CD1c-positive myeloid dendritic cell (primary cell): ENCODE measurements around the gene SAMD11.
"Not testable (repeated sequence)": the region's sequence is repeated elsewhere in the genome, so short reads cannot be mapped to it uniquely, and the experiment has no call there.

ENCODE experiments used
- DNase-seq: peaks from one replicate; pipeline ENCODE4 v3.0.0-alpha.2; 2016; ENCODE audit errors: extremely low spot score

The SAMD11 gene, protein sequence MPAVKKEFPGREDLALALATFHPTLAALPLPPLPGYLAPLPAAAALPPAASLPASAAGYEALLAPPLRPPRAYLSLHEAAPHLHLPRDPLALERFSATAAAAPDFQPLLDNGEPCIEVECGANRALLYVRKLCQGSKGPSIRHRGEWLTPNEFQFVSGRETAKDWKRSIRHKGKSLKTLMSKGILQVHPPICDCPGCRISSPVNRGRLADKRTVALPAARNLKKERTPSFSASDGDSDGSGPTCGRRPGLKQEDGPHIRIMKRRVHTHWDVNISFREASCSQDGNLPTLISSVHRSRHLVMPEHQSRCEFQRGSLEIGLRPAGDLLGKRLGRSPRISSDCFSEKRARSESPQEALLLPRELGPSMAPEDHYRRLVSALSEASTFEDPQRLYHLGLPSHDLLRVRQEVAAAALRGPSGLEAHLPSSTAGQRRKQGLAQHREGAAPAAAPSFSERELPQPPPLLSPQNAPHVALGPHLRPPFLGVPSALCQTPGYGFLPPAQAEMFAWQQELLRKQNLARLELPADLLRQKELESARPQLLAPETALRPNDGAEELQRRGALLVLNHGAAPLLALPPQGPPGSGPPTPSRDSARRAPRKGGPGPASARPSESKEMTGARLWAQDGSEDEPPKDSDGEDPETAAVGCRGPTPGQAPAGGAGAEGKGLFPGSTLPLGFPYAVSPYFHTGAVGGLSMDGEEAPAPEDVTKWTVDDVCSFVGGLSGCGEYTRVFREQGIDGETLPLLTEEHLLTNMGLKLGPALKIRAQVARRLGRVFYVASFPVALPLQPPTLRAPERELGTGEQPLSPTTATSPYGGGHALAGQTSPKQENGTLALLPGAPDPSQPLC

DNA sequence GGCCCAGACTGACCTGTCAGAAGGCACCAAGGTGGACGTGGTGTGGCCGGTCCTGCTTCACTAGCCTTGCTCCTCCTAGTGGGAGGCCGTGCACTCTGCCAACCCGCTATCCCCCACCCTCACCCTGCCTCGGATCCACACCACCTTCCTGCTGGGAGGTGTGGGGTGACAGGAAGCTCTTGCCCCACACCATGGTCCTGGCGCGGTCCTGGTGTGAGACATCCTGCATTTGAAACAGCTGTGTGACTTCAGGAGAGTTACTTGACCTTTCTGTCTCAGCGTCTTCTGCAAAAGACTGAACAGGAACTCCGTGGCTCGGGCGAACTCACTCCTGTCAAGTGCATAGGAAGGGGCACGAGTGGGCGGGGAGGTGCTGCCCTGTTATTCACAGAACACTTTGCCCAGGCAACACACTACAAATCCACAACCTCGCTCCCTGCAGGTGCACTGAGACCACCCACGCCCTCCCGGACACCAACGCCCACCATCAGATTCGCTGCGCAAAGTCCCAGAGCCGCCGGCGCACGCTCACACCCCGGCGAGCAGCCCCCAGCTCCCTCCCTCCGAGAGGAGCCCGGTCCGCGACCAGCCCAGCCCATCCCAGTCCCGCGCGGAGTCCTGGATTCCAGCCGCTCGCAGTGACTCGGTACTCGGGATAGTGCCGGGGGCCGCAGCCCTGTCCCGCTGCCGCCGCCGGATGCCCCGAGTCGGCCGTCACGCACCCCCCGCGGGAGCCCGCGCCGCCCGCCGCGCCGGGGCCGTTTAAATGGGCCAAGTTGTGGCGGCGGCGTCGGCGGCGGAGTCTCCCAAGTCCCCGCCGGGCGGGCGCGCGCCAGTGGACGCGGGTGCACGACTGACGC is at the start of gene SAMD11:
SAMD11 (plus strand) TSS at position 793 of the 860 bp plus-strand sequence. CDS start 509 bp downstream, outside the sequence.
- DNase-seq, result peak; percentile 73

DNA sequence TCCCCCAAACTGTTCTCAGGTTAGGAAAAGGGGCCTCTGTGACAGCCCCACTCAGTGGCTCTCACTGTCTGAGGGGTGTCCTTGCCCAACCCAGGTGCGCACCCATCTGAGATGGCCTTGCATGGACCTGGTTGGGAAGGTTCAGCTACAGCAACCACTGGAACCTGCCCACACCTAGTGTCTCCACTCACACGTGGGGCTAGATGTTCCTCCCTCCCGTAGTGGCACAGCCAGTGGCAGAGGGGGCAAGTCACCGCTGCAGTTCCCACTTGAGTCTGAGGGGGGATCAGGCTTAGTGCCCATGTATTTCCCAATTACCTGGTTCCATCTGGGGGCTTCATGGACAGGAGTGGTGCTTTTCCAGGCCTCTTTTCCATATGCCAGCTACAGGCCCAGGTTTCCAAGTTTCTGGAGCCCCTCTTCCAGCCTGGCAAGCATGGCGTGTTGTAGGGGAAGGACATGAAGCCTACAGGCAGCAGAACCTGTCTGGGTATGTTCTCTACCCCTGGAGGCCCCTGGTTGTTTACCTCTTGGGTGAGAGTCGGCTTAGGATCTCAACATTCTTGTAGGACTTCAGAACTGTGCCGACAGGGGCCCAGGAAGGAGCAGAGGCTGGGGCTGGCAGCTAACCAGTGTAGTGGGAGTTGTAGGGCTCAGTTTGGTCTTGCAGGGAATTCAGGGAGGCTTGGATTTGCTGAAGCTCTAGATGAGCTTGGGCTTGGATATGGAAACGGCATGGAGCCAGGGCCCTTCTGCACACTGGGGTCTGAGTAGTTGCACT is 47.1 kb upstream of the SAMD11 start:
- not testable (repeated sequence) for DNase-seq

DNA sequence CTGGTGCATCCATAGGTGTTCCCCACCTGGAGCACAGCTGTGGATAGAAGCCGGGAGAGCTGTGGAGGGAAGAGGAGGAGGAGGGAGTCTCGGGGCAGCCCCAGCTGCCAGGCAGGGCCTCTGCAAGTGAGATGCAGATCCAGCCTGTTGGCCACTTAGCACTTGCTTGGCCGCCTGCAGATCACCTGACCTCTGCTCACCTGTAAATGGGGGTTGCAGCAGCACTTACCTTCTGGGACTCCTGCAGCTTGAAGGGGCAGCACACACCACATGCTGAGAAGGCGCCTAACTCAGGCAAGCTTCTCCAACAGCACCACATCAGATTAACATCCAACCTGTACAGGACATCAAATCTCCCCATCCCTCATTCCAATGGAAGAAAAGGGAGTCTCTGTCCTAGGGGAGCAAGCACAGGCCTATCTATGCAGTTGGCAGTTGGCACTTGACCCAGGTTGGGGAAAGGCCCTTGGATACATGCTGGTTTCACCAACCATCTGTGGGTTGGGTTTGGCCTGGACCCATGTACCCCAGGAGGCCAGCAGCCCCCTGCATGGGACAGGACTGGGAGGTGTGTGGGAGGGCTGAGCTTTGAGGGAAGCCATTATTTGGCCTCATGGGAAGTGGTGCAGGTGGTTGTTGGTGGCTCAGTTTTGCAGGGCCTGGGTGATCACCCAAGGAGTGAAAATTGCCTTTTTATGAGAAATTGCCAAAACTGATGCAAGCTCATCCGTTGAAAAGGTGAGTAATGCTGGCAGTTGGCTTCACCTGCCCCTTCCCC is 46.3 kb upstream of the SAMD11 start:
- not testable (repeated sequence) for DNase-seq

- not testable (repeated sequence) for DNase-seq
These were observed 43.2 kb upstream of the SAMD11 start for GRCh38 chr1:880511-880910.

- DNase-seq, result not testable (repeated sequence)
These were observed 42.8 kb upstream of the SAMD11 start for GRCh38 chr1:880915-881314.

DNA sequence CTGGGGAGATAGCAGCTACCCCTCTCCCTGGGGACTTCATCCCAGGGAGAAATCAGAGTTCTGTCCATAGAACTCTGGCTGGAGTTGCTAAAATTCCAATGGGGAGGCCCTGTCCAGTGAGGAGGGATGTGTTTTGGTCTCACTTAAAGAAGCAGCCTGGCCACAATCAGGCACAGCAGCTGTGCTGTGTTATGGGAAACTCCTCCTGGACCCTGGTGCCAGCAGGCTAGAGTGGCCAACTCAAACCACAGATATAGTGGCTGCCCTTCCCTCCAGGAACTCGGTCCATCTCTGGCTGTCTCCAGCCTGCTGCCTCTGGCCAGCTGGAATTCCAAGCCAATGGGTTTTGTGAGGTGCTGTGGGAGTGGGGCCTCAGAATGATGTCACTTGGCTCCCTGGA is 37.4 kb upstream of the SAMD11 start:
- no peak for DNase-seq

DNA sequence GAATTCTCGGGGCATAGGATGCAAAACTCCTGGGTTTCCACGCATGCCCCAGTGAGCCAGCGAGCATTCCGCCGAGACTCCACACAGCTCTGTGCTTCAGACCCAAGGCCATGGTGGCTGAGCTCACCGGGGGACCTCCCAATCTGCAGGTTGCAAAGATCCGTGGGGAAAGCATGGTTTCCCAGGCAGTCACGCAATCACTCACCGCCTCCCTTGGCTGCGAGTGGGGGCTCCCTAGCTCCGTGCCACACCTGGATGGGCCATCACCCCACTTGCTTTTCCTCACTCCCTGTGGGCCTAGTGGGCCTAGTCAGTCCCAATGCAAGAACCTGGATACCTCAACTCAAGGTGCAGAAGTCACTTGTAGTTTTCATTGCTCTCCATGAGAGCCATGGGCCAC is 37.0 kb upstream of the SAMD11 start:
- DNase-seq, result no peak

DNA sequence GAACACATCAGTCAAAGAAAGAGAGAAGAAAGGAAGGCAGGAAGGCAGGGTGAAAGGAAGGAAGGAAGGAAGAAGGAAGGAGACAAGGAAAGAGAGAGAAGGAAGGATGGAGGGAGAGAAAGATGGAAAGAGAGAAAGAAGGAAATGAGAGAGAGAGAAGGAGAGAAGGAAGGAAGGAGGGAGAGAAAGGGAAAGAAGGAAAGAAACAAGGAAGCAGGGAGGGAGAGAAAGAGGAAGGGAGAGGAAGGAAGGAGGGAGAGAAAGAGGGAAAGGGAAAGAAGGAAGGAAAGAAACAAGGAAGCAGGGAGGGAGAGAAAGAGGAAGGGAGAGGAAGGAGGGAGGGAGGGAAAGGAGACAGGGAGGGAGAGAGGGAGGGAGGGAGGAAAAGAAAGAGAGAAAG is 35.4 kb upstream of the SAMD11 start:
- no peak for DNase-seq

DNA sequence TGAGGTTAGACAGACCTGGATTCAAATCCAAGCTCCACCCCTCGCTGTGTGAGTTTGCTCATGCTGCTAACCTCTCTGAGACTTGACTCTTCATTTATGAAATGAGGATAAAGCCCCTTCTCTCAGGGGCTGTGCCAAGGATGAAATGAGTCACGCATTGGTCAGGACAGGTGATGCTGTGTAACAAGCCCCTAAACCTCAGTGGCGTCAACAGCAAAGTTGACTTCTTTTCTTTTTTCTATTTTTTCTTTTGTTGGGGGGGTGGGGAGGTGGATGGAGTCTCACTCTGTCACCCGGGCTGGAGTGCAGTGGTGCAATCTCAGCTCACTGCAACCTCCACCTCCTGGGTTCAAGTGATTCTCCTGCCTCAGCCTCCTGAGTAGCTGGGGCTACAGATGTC is 33.9 kb upstream of the SAMD11 start:
- DNase-seq, result not testable (repeated sequence)

DNA sequence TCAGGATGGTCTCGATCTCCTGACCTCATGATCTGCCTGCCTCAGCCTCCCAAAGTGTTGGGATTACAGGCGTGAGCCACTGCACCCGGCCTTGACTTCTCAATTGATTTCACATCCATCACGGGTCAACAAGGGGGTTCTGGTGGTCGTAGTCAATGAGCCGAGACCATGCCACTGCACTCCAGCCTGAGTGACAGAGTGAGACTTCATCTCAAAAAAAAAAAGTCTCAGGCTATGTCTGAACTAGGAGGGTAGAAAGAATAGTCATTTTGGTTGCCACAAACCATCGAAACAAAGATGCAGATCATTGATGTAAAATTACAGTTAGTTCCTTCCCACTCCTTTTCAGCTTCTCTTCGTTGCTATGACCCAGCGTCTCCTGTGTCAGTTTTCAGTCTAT is 33.5 kb upstream of the SAMD11 start:
- not testable (repeated sequence) for DNase-seq

DNA sequence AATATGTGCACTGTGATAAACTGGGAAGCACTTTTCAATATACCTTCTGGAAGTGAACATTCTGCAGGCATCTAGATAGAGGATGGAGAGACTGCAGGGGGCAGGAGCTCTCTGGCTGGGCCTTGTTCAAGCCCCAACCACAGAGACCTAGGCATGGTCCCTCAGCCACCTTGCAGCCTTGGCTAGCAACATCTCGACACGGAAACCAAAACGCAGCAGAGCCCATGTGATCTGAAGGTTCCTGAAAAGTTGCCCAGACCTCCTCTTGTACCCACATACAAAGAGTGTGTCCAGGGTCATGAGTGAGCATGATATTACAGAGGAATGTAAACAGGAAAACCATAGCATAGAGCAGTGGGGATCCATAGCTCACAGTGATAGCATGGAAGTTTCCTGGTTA is 33.1 kb upstream of the SAMD11 start:
- DNase-seq, result no peak

DNA sequence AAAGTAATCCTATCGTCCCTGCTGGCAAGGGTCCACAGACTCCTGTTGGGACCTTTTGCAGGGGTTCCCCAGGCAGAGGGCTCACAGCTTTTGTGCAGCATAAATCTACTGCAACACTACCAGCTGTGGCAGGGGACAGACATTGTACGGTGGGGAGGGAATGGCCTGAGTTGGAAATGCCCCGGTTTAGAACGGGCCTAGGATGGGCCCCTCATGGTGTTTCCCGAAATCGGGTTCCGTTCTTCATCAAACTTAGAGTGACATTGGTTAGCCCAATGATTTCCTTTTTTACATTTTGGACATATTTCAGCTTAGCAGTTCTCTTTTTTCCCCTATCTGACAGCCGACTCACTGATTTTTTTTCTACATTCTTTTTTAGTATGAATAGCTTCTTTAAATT is 26.5 kb upstream of the SAMD11 start:
- peak; percentile 21 for DNase-seq

DNA sequence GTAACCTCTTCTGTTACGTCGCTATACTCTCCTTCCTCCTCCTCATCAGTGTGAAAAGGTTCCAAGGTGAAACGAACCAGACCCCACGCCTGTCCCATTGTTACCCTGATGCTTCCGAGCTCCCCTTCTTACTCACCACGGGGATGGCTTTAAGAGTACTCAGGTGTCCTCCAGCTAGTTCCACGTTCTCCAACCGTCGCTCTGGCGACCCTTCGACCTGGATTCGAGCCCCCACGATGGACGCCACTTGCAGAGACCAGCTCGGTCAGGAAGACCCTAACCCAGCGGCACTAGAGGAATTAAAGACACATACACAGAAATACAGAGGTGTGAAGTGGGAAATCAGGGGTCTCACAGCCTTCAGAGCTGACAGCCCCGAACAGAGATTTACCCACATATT is 25.8 kb upstream of the SAMD11 start:
- DNase-seq, result not testable (repeated sequence)

DNA sequence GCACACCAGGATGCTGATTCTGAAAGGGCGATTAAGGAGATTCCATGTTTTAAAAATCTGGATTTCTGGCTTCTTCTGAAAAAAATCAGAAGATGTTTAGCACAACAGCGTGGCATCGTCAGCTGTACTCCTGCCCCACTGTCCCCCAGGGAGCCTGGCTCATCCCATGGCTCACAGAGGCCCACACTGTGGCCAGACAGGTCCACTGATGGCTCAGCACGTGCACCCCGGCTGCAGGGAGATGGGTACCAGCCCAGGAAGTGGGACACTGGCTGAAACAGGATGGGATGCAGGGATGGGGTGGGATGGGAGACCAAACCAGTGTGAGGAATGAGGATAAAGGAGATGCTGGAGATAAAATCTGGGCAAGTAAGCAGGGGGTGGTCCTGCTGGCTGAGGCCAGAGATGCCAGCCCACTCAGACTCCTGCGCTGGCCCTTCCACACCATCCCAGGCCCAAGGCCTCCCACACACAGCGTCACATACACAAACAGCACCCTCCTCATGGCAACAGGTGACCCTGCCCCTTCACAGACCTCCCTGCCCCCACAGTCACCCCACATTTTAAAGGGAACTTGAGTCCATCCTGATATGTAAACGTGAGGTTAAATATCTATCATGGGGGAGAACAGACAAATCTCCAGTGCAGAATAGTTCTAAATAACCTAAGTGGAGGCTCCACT is 23.9 kb upstream of the SAMD11 start:
- DNase-seq, result no peak

- no peak for DNase-seq
These were observed 22.4 kb upstream of the SAMD11 start for GRCh38 chr1:901108-901859.

DNA sequence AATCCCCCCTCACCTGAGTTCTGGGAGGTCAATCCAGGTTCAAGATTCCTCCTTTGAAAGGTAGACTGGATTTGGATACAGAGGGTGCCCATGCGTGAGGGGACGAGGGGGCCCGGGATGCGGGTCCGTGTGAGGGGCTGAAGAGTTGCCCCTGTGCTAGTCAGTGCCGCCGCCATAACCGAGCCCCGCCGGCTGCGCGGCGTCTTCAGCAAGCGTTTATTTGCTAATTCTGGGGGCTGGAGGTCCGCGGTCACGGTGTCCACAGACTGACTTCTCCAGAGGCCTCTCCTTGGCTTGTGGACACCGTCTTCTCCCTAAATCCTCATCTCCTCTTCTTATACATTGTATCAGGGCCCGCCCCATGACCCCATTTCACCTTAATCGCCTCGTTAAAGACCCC is 20.9 kb upstream of the SAMD11 start:
- no peak for DNase-seq

GRCh38 chr1:903305-903704 is 20.4 kb upstream of the SAMD11 start:
- no peak for DNase-seq

DNA sequence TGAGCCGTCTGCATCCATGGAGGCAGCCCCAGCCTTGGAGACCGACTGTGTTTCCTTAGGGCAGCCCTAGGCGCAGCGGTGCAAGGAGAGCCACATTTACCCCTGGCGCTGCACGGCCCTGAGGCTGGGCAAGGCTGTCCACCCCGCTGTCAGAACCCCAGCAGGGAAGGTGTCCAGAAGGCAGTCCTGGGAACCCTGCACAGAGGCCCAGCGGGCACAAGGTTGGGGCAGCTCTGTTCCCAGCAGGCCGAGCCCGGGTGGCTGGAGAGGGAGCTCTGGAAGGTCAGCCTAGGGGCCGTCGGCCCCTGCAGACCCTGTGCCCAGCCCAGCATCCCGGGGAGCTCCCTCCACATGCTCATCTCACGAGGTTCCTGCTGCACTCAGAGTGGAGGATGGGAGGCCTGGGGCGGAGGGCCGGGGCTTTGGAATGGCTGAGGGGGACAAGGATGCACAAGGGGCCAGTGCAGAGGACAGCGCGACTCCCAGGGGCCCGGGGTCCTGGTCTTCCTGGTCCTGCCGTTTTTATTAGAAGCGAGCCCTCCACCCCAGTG is 19.9 kb upstream of the SAMD11 start:
- DNase-seq, result no peak
